Activated naive CD4-positive, alpha-beta T cell treated with anti-CD3 and anti-CD28 coated beads, Interleukin-2, amount 10 ng/mL, durations not matched to agents 7 days and 5 days (primary cell): Measurements from ENCODE around the gene SSBP4.

ENCODE experiments used
- CTCF ChIA-PET: fragments of 350-600 bp; sonication (Branson Sonifier 250); formaldehyde crosslinking; loops from one replicate; lab custom pipeline; 2021; ENCODE audit warnings: antibody characterized with exemption; lab: Charles Lee
- DNase-seq: peaks from one replicate; pipeline ENCODE4 v3.0.0-alpha.2; 2020
- H3K27ac Mint-ChIP-seq: one replicate; pipeline ENCODE4 v1.8.0; 2021; ENCODE audit warnings: mild to moderate bottlenecking, moderate library complexity, mixed read lengths
- H3K27me3 Mint-ChIP-seq: one replicate; pipeline ENCODE4 v1.8.0; 2021; ENCODE audit warnings: mild to moderate bottlenecking, mixed read lengths
- H3K36me3 Mint-ChIP-seq: one replicate; pipeline ENCODE4 v1.8.0; 2021; ENCODE audit warnings: mixed read lengths
- H3K4me1 Mint-ChIP-seq: one replicate; pipeline ENCODE4 v1.8.0; 2021; ENCODE audit warnings: mixed read lengths
- H3K4me3 Mint-ChIP-seq: one replicate; pipeline ENCODE4 v1.8.0; 2021; ENCODE audit warnings: mild to moderate bottlenecking, moderate library complexity, mixed read lengths
- H3K9me3 Mint-ChIP-seq: one replicate; pipeline ENCODE4 v1.8.0; 2021; ENCODE audit warnings: mixed read lengths

SSBP4 gene

GRCh38 chr19:18456974-18457373 is 37.8 kb downstream of the SSBP4 start:
- Mint-ChIP-seq H3K27me3 (no peaks in the 10 kb centered on the region), H3K4me1 (no peaks in the 10 kb centered on the region), H3K4me3 (no peak overlapping the region), H3K36me3 (peaks cover 15% of the 10 kb centered on the region), H3K9me3 (no peaks in the 10 kb centered on the region), H3K27ac (no peak overlapping the region)
- no peak for DNase-seq
- CTCF ChIA-PET = interaction anchor here (0.8 to 1.1 kb wide), 2 partner anchors 13 to 390 kb away, joined by 3 to 4 read pairs; no protein-coding TSS in a partner anchor

GRCh38 chr19:18457483-18458331 is 38.5 kb downstream of the SSBP4 start:
- Mint-ChIP-seq H3K4me3 (no peak overlapping the region), H3K27me3 (no peaks in the 10 kb centered on the region), H3K9me3 (no peaks in the 10 kb centered on the region), H3K27ac (no peak overlapping the region), H3K4me1 (no peaks in the 10 kb centered on the region), H3K36me3 (peaks cover 17% of the 10 kb centered on the region)
- CTCF ChIA-PET = interaction anchor here (0.8 kb wide), 1 partner anchor 389 kb away, joined by 3 read pairs; no protein-coding TSS in a partner anchor
- DNase-seq = no peak

GRCh38 chr19:18460900-18461299 is 41.7 kb downstream of the SSBP4 start:
- H3K9me3 Mint-ChIP-seq = no peaks in the 10 kb centered on the region
- CTCF ChIA-PET = interaction anchor here (0.8 to 1.5 kb wide), 5 partner anchors 8 to 13 kb away, joined by 3 to 6 read pairs (median 4); no protein-coding TSS in a partner anchor
- H3K27me3 Mint-ChIP-seq = no peaks in the 10 kb centered on the region
- H3K36me3 Mint-ChIP-seq = peaks cover 19% of the 10 kb centered on the region
- H3K4me1 Mint-ChIP-seq = peaks cover 10% of the 10 kb centered on the region
- H3K4me3 Mint-ChIP-seq = no peak overlapping the region
- no peak for DNase-seq
- no peak overlapping the region for H3K27ac Mint-ChIP-seq

GRCh38 chr19:18461471-18461870 is 42.3 kb downstream of the SSBP4 start:
- Mint-ChIP-seq H3K27me3 (no peaks in the 10 kb centered on the region), H3K27ac (no peak overlapping the region), H3K4me1 (peaks cover 10% of the 10 kb centered on the region), H3K36me3 (peaks cover 18% of the 10 kb centered on the region), H3K9me3 (no peaks in the 10 kb centered on the region), H3K4me3 (no peak overlapping the region)
- DNase-seq = no peak
- CTCF ChIA-PET = interaction anchor here (0.6 to 2.2 kb wide), 10 partner anchors 9 to 858 kb away, joined by 3 to 6 read pairs (median 4); partner anchors contain the start of gene GDF15

GRCh38 chr19:18464646-18465045 is 45.4 kb downstream of the SSBP4 start:
- H3K27me3 Mint-ChIP-seq = no peaks in the 10 kb centered on the region
- H3K4me3 Mint-ChIP-seq = no peak overlapping the region
- H3K9me3 Mint-ChIP-seq = no peaks in the 10 kb centered on the region
- H3K36me3 Mint-ChIP-seq = peaks cover 15% of the 10 kb centered on the region
- DNase-seq = no peak
- no peak overlapping the region for H3K27ac Mint-ChIP-seq
- peaks cover 10% of the 10 kb centered on the region for H3K4me1 Mint-ChIP-seq
- CTCF ChIA-PET = interaction anchor here (0.9 to 1.6 kb wide), 3 partner anchors 13 to 55 kb away, joined by 3 to 6 read pairs (median 4); no protein-coding TSS in a partner anchor

GRCh38 chr19:18465214-18465963 is 46.2 kb downstream of the SSBP4 start:
- CTCF ChIA-PET = interaction anchor here (0.9 to 1.6 kb wide), 3 partner anchors 14 to 55 kb away, joined by 3 to 6 read pairs (median 4); no protein-coding TSS in a partner anchor
- DNase-seq = no peak
- Mint-ChIP-seq H3K36me3 (peaks cover 13% of the 10 kb centered on the region), H3K9me3 (no peaks in the 10 kb centered on the region), H3K27me3 (no peaks in the 10 kb centered on the region), H3K27ac (no peak overlapping the region), H3K4me3 (no peak overlapping the region), H3K4me1 (peaks cover 10% of the 10 kb centered on the region)

- Mint-ChIP-seq H3K9me3 (no peaks in the 10 kb centered on the region), H3K27me3 (no peaks in the 10 kb centered on the region), H3K4me3 (no peak overlapping the region), H3K4me1 (peaks cover 10% of the 10 kb centered on the region), H3K36me3 (peaks cover 13% of the 10 kb centered on the region), H3K27ac (no peak overlapping the region)
- DNase-seq = no peak
- CTCF ChIA-PET = interaction anchor here (0.6 to 1.7 kb wide), 2 partner anchors 20 to 56 kb away, joined by 3 to 4 read pairs; partner anchors contain the start of gene ELL
Measured at GRCh38 chr19:18465964-18466339, 46.8 kb downstream of the SSBP4 start.

- Mint-ChIP-seq H3K4me1 (peaks cover 10% of the 10 kb centered on the region), H3K27ac (no peak overlapping the region), H3K36me3 (peaks cover 13% of the 10 kb centered on the region), H3K9me3 (no peaks in the 10 kb centered on the region), H3K4me3 (no peak overlapping the region), H3K27me3 (no peaks in the 10 kb centered on the region)
- CTCF ChIA-PET = interaction anchor here (0.5 to 1.7 kb wide), 4 partner anchors 19 to 406 kb away, joined by 3 to 4 read pairs (median 4); partner anchors contain the start of gene ELL
- no peak for DNase-seq
Measured at GRCh38 chr19:18466354-18466753, 47.2 kb downstream of the SSBP4 start.

- no peaks in the 10 kb centered on the region for H3K27me3 Mint-ChIP-seq
- CTCF ChIA-PET = interaction anchor here (1.1 to 3.3 kb wide), 6 partner anchors 8 to 380 kb away, joined by 3 to 12 read pairs (median 4); no protein-coding TSS in a partner anchor
Measured at GRCh38 chr19:18467978-18468377, 48.8 kb downstream of the SSBP4 start.

GRCh38 chr19:18468517-18468916 is 49.3 kb downstream of the SSBP4 start:
- Mint-ChIP-seq H3K9me3 (no peaks in the 10 kb centered on the region), H3K27me3 (no peaks in the 10 kb centered on the region), H3K27ac (no peak overlapping the region), H3K4me3 (no peak overlapping the region), H3K36me3 (peaks cover 8% of the 10 kb centered on the region), H3K4me1 (peaks cover 8% of the 10 kb centered on the region)
- DNase-seq = no peak
- CTCF ChIA-PET = interaction anchor here (0.8 to 3.3 kb wide), 8 partner anchors 8 to 379 kb away, joined by 3 to 12 read pairs (median 4); partner anchors contain the start of gene UBA52

More at GRCh38 chr19:18467978-18468377, 48.8 kb downstream of the SSBP4 start:
- DNase-seq = no peak
- H3K4me1 Mint-ChIP-seq = peaks cover 9% of the 10 kb centered on the region
- H3K9me3 Mint-ChIP-seq = no peaks in the 10 kb centered on the region
- H3K4me3 Mint-ChIP-seq = no peak overlapping the region
- H3K27ac Mint-ChIP-seq = no peak overlapping the region
- H3K36me3 Mint-ChIP-seq = peaks cover 9% of the 10 kb centered on the region

GRCh38 chr19:18469069-18469846 is 50.1 kb downstream of the SSBP4 start:
- H3K4me3 Mint-ChIP-seq = no peak overlapping the region
- H3K4me1 Mint-ChIP-seq = peaks cover 6% of the 10 kb centered on the region
- peak; percentile 68 for DNase-seq
- CTCF ChIA-PET = interaction anchor here (0.7 to 3.3 kb wide), 16 partner anchors 9 to 378 kb away, joined by 3 to 17 read pairs (median 4); partner anchors contain the start of genes ELL and UBA52
- H3K9me3 Mint-ChIP-seq = no peaks in the 10 kb centered on the region
- H3K27me3 Mint-ChIP-seq = no peaks in the 10 kb centered on the region
- H3K27ac Mint-ChIP-seq = peak overlapping the region; percentile 55
- peaks cover 8% of the 10 kb centered on the region for H3K36me3 Mint-ChIP-seq

GRCh38 chr19:18470787-18471186 is 51.6 kb downstream of the SSBP4 start:
- Mint-ChIP-seq H3K9me3 (no peaks in the 10 kb centered on the region), H3K36me3 (peaks cover 6% of the 10 kb centered on the region), H3K27ac (peak overlapping the region; percentile 19), H3K27me3 (no peaks in the 10 kb centered on the region), H3K4me3 (no peak overlapping the region), H3K4me1 (peaks cover 7% of the 10 kb centered on the region)
- CTCF ChIA-PET = interaction anchor here (0.7 to 3.3 kb wide), 11 partner anchors 9 to 377 kb away, joined by 3 to 17 read pairs (median 4); partner anchors contain the start of gene ELL
- no peak for DNase-seq
